Body of pancreas (tissue), 4 donors: ENCODE measurements around the gene PTP4A2. TPM values are rescaled to one million over a fixed set of nuclear protein-coding genes. Genes with fewer than 3 reads are reported as not detected.

Experiments
- ATAC-seq: fragments of 150-250 bp; one replicate; pipeline ENCODE4 v1.9.1; 2016
- DNase-seq, 4 donors: peaks; one replicate each; pipeline ENCODE4 v3.0.0-alpha.2; 2019
- H3K27ac ChIP-seq, 4 donors: fragments of 200-600 bp; sonication (generic); 1 replicate in 3 of 4; 2 replicates in 1 of 4; pipeline versions ENCODE4 v1.5.1 to v1.6.1; 2016 to 2019; ENCODE audit warnings: mild to moderate bottlenecking in 1 of 4, mixed read lengths in 1 of 4, moderate library complexity in 1 of 4
- H3K27me3 ChIP-seq, 2 donors: fragments of 200-600 bp; sonication (generic); one replicate each; pipeline ENCODE4 v1.6.0; 2016; ENCODE audit warnings: mild to moderate bottlenecking in 1 of 2
- H3K36me3 ChIP-seq, 2 donors: fragments of 200-600 bp; sonication (generic); replicated peaks in 1 of 2; 2 replicates each; pipeline ENCODE4 v1.5.1; 2016; ENCODE audit warnings: low read depth in 2 of 2; ENCODE audit not compliant: insufficient read depth in 1 of 2
- H3K4me1 ChIP-seq: fragments of 200-600 bp; sonication (generic); one replicate; pipeline ENCODE4 v1.6.0; 2016
- H3K4me3 ChIP-seq, 2 donors: fragments of 200-600 bp; sonication (generic); 1 replicate in 1 of 2; 2 replicates in 1 of 2; pipeline ENCODE4 v1.5.1; 2016 to 2019
- H3K9me3 ChIP-seq, 3 donors: fragments of 200-600 bp; sonication (generic); 1 replicate in 2 of 3; 2 replicates in 1 of 3; pipeline ENCODE4 v1.5.1; 2016
- CTCF ChIP-seq, 7 experiments: fragments of 450-650 bp in 4 of 7; fragments of 200-600 bp in 3 of 7; sonication (generic) in 3 of 7; IDR thresholded peaks; one replicate each; pipeline ENCODE4 v1.5.1; 2016 to 2019; ENCODE audit warnings: antibody characterized with exemption in 7 of 7
- POLR2A ChIP-seq, 3 donors: fragments of 450-650 bp; IDR thresholded peaks; one replicate each; pipeline ENCODE4 v1.6.1; 2016; ENCODE audit warnings: antibody characterized with exemption in 3 of 3, mild to moderate bottlenecking in 2 of 3
- WGBS, 2 donors: methylation state at CpG; one replicate each; pipeline ENCODE4 v1.1.5; 2017; 5-methylcytosine and 5-hydroxymethylcytosine counted together
- intact Hi-C: fragments of 100-400 bp; cut with DNase I; formaldehyde crosslinking; loops from one replicate; pipeline ENCODE4 v1.15.1; 2023
- total RNA-seq, 2 donors: library from RNA; depleted of rRNA; stranded (reverse); fragments of >200 nt; gene quantifications; one replicate each; pipeline ENCODE4 v1.1.0, GENCODE V29; 2016

Gene PTP4A2
- total RNA-seq, 2 donors from 2014 or later: 79.6 to 103 TPM

DNA sequence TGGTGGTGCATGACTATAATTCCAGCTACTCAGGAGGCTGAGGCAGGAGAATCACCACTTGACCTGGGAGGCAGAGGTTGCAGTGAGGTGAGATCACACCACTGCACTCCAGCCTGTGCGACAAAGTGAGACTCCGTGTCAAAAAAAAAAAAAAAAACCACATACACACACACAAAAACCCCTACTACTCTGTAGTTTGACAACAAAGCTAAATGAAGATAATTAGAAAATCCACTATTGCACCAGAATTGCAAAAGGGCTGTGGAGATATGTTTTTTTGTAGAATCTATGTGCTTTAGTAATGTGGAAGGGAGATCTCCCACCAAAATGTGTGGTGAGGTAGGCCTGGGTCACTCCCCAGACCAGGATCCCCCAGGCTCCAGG lies 43.3 kb upstream of the PTP4A2 start:
- TF ChIP-seq CTCF (IDR thresholded peaks at IDR 0.05): no peak
- no peak for TF ChIP-seq POLR2A (IDR thresholded peaks at IDR 0.05)
- DNase-seq (no peak), ATAC-seq (no peak)
- H3K4me3 ChIP-seq: no peak overlapping the region
- no peak overlapping the region for H3K27ac ChIP-seq
- WGBS, 2 donors: 86 to 89% methylated on average over 2 of the region's 2 CpGs
- no peaks in the 10 kb centered on the region for H3K36me3 ChIP-seq
- H3K9me3 ChIP-seq: no peaks in the 10 kb centered on the region
- H3K27me3 ChIP-seq: no peaks in the 10 kb centered on the region
- H3K4me1 ChIP-seq: no peaks in the 10 kb centered on the region
- intact Hi-C loops: no loop called here

DNA sequence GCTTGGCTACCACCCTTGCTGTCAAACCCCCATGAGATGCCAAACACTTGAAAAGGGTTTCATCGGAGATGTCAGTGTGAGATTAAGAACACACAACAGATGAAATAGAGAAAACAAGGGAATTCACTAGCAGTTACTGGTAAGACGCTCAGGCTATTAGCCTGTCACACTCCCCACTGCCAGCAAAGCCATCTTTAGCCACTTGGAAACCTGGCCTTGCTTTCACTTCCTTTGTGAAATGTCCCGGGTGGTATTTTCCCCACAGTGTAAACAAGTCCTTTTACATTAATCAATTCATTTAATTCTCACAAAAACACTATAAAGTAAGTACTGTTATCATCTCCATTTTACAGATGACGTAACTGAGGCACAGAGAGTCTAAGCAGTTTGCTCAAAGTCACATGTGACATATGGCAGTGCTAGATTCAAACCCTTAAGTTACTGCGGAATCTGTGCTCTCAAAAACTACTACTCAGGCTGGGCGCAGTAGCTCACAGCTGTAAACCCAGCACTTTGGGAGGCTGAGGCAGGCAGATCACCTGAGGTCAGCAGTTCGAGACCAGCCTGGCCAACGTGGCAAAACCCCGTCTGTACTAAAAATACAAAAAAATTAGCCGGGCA lies 42.8 kb upstream of the PTP4A2 start:
- no peaks in the 10 kb centered on the region for H3K36me3 ChIP-seq
- no peaks in the 10 kb centered on the region for H3K4me1 ChIP-seq
- DNase-seq: no peak
- no peaks in the 10 kb centered on the region for H3K9me3 ChIP-seq
- no peak overlapping the region for H3K27ac ChIP-seq
- no peak overlapping the region for H3K4me3 ChIP-seq
- no peak for TF ChIP-seq POLR2A (IDR thresholded peaks at IDR 0.05)
- TF ChIP-seq CTCF (IDR thresholded peaks at IDR 0.05): no peak
- 70 to 75% methylated on average over 8 to 10 of the region's 10 CpGs for WGBS, 2 donors
- H3K27me3 ChIP-seq: no peaks in the 10 kb centered on the region
- ATAC-seq: no peak
- intact Hi-C loops: no loop called here

- WGBS, 2 donors: 58 to 71% methylated on average over 4 of the region's 4 CpGs
- Histone ChIP-seq H3K36me3 (no peaks in the 10 kb centered on the region), H3K27ac (no peak overlapping the region), H3K9me3 (no peaks in the 10 kb centered on the region), H3K4me1 (no peaks in the 10 kb centered on the region), H3K4me3 (no peak overlapping the region), H3K27me3 (no peaks in the 10 kb centered on the region)
- no peak for TF ChIP-seq POLR2A (IDR thresholded peaks at IDR 0.05)
- no peak for TF ChIP-seq CTCF (IDR thresholded peaks at IDR 0.05)
- ATAC-seq (no peak), DNase-seq (no peak)
- intact Hi-C loops: no loop called here
Observed at GRCh38 chr1:31978843-31979400, 40.8 kb upstream of the PTP4A2 start.

- DNase-seq (no peak), ATAC-seq (peak; percentile 15)
- H3K27ac ChIP-seq: no peak overlapping the region
- H3K27me3 ChIP-seq: no peaks in the 10 kb centered on the region
- intact Hi-C loops: no loop called here
- WGBS, 2 donors: 61 to 70% methylated on average over 6 of the region's 6 CpGs
- no peak for TF ChIP-seq POLR2A (IDR thresholded peaks at IDR 0.05)
- TF ChIP-seq CTCF (IDR thresholded peaks at IDR 0.05): peak in 1 of 7 experiments; percentile 10
- H3K36me3 ChIP-seq: no peaks in the 10 kb centered on the region
- H3K4me3 ChIP-seq: no peak overlapping the region
- no peaks in the 10 kb centered on the region for H3K9me3 ChIP-seq
- H3K4me1 ChIP-seq: no peaks in the 10 kb centered on the region
Observed at GRCh38 chr1:31977385-31978131, 39.4 kb upstream of the PTP4A2 start.
